H1 (cell line): ENCODE results near the gene ITGA8. TPM values are rescaled to one million over a fixed set of nuclear protein-coding genes. Genes with fewer than 3 reads are reported as not detected.

Experiments
- E2F6 ChIP-seq: IDR thresholded peaks from 2 replicates; pipeline ENCODE4 v1.6.1; 2012; ENCODE audit warnings: inconsistent platforms
- FOSL1 ChIP-seq: IDR thresholded peaks from 2 replicates; pipeline ENCODE4 v1.6.1; 2011; ENCODE audit warnings: mild to moderate bottlenecking, low read depth, low read length, moderate library complexity; ENCODE audit not compliant: insufficient read depth
- KDM1A ChIP-seq: fragments of 200-600, 300-600 bp; sonication (generic); IDR thresholded peaks from 2 replicates; pipeline ENCODE4 v1.7.1; 2016; ENCODE audit warnings: mild to moderate bottlenecking, low read length, borderline replicate concordance
- RXRA ChIP-seq: IDR thresholded peaks from 2 replicates; pipeline ENCODE4 v1.6.1; 2011; ENCODE audit warnings: low read depth, mild to moderate bottlenecking, low read length, moderate library complexity; ENCODE audit not compliant: insufficient read depth
- SP1 ChIP-seq: IDR thresholded peaks from 2 replicates; pipeline ENCODE4 v1.6.1; 2011; ENCODE audit warnings: low read depth, low read length
- TAF1 ChIP-seq: IDR thresholded peaks from 2 replicates; pipeline ENCODE4 v1.6.1; 2011; ENCODE audit warnings: mild to moderate bottlenecking, low read depth, low read length
- TAF7 ChIP-seq: optimal IDR thresholded peaks from 2 replicates; pipeline ENCODE3; 2011; ENCODE audit warnings: low read depth, mild to moderate bottlenecking, inconsistent platforms, low read length, moderate library complexity, borderline replicate concordance
- ZNF274 ChIP-seq: IDR thresholded peaks from 2 replicates; pipeline ENCODE4 v1.7.0; 2012; ENCODE audit warnings: low read length, borderline replicate concordance; ENCODE audit errors: extremely low read depth
- polyA plus RNA-seq, 7 experiments: library from polyadenylated mRNA; depleted of rRNA in 3 of 7; stranded (reverse) in 5 of 7; unstranded in 2 of 7; fragments of >200 nt in 5 of 7; fragments of 200-250 nt in 2 of 7; gene quantifications; 1 replicate in 5 of 7; 2 replicates in 1 of 7; 4 replicates in 1 of 7; pipeline versions ENCODE4 v1.2.1 to v1.2.3, GENCODE V29; 2011 to 2013; ENCODE audit warnings: missing spikeins in 2 of 7, mixed read lengths in 2 of 7
- total RNA-seq: library from RNA; stranded (reverse); fragmentation: NEBNext Ultra II Directional; extraction: Animal tissue kit (Norgen Biotek cat#: 25700); gene quantifications from 2 replicates; pipeline ENCODE4 v1.2.1, GENCODE V29; 2021

ITGA8 gene
- total and polyA plus RNA-seq, 2 of the 8 experiments (the other 6 are each of a cell fraction or from before 2014, with no cell fraction given), result not detected

- TF ChIP-seq E2F6, result no peak
- TF ChIP-seq RXRA, result no peak
- no peak for TF ChIP-seq ZNF274
- TF ChIP-seq FOSL1, result no peak
- TF ChIP-seq SP1, result no peak
- TF ChIP-seq KDM1A, result no peak
- TF ChIP-seq TAF7, result no peak
- TF ChIP-seq TAF1, result no peak
- TF ChIP-seq, all 59 proteins: peak for 0
Measured at GRCh38 chr10:15505329-15505728, 214.4 kb downstream of the ITGA8 start (continued).
